NCI-H524 treated with DMSO at 0.1 percent for 48 hours (cell line): ENCODE measurements around the gene EVI5L.
"Not testable (repeated sequence)": the region's sequence is repeated elsewhere in the genome, so short reads cannot be mapped to it uniquely, and the experiment has no call there.

Source experiments
- DNase-seq: peaks from one replicate; lab custom pipeline; 2025; lab: John Stamatoyannopoulos, UW

The EVI5L gene

GRCh38 chr19:7846155-7846646, 16.2 kb downstream of the EVI5L start:
- DNase-seq = no peak

GRCh38 chr19:7847664-7848063, 17.6 kb downstream of the EVI5L start:
- no peak for DNase-seq

GRCh38 chr19:7848779-7849457, 18.9 kb downstream of the EVI5L start:
- DNase-seq = no peak

GRCh38 chr19:7849631-7849999, 19.6 kb downstream of the EVI5L start:
- no peak for DNase-seq

DNA sequence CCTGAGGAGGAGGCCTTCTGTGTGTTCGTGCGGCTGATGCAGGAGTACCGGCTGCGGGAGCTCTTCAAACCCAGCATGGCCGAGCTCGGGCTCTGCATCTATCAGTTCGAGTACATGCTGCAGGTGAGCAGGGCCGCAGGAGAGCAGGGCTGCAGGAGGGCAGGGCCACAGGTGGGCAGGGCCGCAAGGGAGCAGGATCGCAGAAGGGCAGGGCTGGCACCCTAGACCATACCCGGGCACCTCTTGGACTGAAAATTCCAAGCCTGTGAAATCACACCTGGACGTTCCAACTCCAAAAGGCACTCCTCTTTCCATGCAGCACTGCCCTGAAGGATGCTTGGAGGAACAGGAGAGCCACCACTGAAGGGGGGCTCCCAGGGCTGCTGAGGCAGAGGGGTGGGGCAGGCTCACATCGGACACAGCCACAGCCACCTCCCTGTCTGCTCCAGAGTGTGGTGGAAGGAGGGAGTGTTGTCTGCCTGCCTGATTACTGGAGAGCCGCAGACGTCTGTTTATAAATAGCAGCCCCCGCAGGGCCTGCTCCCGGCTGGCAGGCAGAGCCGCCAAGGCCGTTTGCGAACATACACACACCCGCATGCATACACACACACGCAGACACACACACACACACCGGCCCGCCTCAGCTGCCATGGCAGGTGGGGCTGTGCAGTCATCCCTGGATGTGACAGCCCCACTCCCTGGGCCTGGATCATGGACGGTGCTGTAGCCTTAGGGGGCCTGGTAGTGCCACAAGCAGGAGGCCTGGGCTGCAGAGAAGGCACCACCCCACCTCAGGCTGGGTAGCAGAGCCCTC, 20.2 kb downstream of the EVI5L start:
- DNase-seq = no peak

DNA sequence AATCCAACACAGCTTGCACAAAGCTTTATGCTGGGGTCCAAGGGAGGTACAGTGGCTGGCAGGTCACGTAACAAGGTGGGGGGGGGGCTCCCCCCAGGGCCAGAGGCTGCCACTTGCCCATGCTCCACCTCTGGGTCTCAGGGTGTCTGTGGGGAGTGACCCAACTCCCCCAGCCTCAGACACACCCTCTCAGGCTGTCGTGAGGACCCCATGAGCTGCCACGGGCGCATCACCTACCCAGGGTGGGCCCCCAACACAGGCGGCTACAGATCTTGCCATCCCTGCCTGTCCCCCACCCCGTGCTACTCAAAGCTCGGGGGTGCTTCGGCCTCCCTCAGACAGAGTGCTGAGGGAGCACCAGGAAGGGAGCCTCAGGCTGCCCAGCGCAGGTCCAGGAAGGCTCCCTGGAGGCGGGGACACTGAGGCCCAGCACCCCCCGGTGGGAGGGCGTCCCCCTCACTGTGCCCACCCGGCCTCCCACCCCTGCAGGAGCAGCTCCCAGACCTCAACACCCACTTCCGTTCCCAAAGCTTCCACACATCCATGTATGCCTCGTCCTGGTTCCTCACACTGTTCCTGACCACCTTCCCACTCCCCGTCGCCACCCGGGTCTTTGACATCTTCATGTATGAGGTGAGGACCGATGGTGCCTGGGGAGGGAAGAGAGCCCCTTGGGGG, 21.1 kb downstream of the EVI5L start:
- no peak for DNase-seq

DNA sequence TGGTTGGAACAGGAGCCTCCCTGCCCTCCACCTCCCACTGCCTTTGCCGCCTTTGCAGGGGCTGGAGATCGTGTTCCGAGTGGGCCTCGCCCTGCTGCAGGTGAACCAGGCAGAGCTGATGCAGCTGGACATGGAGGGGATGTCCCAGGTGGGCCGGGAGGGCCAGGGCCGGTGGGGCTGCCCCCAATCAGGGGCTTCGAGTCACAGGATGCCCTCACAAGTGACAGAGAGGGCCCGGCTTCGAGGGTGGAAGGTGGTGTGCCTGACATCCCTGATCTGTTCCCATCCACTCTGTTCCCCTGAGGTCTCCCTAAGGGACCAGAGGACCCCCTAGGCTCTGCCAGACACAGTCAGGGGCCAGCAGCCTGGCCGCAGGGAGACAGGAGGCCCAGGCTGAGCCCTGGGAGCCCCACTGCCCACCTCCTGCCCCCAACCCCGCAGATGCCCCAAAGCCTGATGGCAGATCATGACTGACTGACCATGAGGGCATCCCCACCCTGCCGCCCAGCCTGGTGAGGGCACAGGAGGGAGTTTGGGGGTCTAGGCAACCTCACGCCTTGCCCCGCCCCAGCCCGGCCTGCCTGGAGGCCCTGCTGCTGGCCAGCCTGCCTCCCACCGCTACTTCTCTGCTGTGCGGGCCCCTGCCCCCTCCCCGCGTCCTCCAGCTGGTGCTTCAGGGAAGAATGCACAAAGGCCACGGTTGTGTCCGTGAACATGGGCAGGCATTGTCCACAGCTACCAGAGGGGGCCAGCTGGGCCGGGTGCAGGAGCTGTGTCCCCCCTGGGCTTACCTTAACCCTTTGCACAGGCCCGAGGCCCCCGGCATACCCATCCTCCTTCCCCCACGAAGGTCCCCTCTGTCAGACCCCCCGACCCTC, 21.8 kb downstream of the EVI5L start:
- no peak for DNase-seq

GRCh38 chr19:7852851-7853769, 23.1 kb downstream of the EVI5L start:
- no peak for DNase-seq

GRCh38 chr19:7853770-7854128, 23.7 kb downstream of the EVI5L start:
- DNase-seq = no peak

DNA sequence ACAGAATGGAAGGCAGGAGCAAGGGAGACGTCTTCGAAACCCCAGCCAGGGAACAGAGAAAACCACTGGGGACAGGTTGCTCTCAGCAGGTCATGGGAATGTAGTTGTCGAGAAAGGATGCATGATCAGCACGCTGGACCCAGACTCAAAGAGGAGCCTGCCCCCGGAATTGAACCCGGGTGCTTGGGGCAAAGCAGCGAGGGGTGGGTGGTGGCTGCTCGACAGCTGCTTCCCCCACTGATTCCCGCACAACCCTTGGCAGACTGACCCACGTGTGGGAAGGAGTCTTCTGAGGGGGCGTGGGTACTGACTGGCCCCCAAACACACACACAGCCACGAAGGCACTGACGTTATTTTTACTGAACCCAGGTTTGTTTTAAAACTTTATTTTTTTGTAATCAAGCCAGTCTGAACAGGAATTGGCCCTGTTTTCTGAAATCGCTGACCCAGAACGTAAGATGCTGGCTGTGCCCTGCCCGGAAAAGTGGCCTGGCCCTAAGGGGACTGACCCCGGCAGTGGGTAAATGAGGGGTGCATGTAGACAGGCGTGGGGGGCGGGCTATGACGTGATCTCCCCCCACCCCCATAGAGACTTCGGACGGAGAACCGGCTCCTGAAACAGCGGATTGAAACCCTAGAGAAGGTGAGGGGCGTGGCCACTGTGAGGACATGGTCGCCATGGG, 25.5 kb downstream of the EVI5L start:
- DNase-seq = no peak

GRCh38 chr19:7856109-7856591, 26.1 kb downstream of the EVI5L start:
- no peak for DNase-seq

DNA sequence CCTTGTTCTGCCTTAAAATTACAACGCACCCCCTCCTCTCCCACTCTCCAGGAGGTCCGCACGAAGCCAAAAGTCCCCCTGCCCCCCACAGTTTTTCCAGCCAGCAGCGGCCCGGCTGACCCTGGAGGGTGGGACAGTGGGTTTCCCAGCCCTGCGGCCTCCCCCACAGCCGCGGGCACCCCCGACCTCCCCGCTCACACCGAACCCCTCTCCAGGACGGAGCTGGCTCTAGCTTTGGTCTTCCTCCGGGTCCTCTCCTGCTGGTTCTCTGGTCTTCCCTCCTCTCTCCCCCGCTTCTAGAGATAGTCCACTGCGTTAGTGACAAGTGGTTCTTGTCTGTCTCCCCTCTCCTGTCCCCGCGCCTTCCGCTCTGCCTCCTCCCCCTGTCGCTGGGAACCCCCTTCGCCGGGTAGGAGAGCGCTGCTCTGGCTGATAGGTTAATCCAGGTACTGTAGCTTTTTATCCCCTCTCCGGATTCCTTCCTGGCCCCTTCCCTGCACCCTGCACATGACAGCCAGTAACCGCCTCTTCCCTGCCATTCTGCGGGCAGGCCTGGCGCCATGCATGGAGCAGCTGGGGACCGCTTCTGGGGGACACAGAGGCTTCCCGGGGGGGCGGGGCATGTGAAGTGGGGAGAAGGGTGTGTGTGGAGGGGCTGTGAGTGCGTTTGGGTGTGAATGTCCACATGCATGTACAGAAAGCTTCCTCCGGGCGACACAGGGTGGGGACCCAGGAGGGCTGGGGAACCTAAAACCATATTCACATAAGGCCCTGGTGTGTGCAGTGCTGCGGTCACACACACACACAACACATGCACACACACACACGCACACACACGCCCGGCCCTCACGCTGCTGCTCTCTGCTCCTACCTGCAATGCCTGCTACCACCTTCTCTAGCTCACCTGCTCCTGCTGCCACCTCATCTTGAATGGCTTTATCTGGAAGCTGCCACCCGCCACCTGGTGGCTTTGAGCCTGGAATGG, 27.0 kb downstream of the EVI5L start:
- no peak for DNase-seq

GRCh38 chr19:7857727-7858108, 27.7 kb downstream of the EVI5L start:
- no peak for DNase-seq

DNA sequence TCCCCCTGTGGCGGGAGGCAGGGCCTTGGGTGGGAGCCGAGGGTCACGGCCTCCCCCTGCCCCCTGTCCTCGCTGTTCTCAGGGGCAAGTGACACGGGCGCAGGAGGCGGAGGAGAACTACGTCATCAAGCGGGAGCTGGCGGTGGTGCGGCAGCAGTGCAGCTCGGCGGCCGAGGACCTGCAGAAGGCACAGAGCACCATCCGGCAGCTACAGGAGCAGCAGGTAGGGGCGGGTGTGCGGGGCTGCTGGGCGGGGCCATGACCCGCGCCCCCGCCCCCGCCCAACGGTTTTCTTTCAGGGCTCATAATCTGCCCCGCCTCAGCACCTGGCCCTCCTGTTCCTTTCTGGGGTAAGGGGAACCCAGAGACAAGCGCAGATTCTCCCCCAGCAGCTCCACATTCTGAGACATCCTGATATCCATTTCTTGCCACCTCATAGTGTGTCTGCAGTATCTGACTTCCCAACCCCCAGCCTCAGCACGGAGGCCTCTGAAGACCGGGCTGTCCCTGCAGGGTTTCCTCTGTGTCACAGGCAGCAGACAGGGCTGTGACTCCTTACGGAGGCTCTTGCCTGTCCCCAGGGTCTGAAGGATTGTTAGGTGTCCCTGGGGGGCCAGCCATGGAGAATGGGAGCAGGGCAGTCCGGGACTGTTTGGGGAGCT, 28.2 kb downstream of the EVI5L start:
- DNase-seq = no peak

GRCh38 chr19:7859087-7859486, 29.1 kb downstream of the EVI5L start:
- DNase-seq = not testable (repeated sequence)

DNA sequence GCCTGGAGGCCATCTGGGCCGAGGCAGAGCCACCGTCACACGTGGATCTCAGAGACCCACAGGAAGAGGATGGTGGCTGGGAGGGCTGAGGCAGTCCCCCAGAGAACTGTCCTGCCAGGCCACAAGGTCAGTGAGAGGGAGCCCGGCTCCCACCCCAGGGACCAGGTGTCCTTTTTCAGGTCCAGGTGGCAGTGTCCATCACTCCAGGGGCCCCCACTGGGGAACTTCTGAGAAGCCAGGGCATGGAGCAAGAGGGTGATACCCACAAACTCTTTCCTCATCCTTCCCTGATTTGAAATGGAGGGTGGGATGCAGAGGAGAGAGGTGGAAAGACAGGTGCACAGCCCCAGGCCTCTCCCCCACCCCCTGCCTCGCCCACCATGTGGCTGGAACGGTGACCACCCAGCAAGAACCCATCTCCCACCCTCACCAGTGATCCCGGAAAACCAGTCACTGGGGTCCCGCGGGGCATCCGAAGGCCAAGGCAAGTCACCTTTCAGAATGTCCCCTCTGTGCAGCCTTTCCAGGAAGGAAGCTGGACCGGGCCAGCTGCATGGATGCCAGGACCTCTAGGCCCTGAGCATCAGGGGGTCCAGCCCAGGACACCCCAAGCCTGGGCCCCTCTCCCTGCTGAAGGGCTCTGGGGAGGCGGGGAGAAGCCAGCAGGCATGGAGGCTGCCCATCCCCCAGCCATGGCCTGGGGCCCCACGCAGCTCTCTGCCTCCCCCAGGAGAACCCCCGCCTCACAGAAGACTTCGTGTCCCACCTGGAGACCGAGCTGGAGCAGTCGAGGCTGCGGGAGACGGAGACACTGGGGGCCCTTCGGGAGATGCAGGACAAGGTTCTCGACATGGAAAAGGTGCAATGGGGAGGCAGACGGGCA, 30.1 kb downstream of the EVI5L start:
- DNase-seq = no peak
